Stimulated activated CD4-positive, alpha-beta T cell treated with anti-CD3 and anti-CD28 coated beads, Interleukin-12 subunit alpha, Interleukin-12 subunit beta, amount 100 ng/mL, for 4 hours (primary cell): ENCODE measurements around the gene PIN1.
A peak's percentile ranks its signal among the peaks of the same experiment; 100 is the strongest.
"Not testable (repeated sequence)": the region's sequence is repeated elsewhere in the genome, so short reads cannot be mapped to it uniquely, and the experiment has no call there.

Source experiments
- DNase-seq: peaks from one replicate; pipeline ENCODE4 v3.0.0-alpha.2; 2020

Gene PIN1

DNA sequence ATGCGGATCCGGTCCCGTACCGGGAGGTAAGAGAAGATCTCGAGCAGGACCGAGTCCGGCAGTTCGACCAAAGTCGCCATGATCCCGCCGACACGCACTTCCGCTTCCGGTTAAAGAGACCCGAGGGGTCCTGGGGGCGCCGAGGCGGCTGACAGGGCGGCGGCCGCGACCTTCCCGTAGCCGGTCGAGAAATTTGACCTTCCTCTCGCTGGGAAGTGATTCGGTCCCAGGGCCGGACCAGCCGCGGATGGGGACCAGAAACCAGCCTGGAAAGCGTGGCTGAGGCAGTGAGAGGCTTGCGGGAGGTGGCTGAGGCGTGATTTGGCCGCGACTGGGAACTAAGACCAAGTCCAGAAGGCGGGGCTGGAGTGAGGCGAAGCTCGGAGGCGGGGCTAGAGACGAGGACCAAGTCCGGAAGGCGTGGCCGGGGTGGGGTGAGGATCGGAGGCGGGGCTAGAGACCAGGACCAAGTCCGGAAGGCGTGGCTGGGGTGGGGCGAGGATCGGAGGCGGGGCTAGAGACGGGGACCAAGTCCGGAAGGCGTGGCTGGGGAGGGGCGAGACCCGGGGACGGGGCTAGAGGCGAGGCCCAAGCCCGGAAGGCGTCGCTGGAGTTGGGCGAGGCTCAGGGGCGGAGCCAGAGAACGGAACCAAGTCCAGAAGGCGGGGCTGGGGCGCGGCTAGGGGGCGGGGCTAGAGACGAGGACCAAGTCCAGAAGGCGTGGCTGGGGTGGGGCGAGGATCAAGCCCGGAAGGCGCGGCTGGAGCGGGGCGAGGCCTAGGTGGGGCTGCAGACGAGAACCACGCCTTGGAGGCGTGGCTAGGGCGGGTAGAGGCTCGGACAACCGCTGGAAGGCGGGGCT, 16.2 kb upstream of the PIN1 start, which contains the start of gene FBXL12:
FBXL12 (minus strand) TSS at position 346 of the 862 bp plus-strand sequence; CDS start at position 80, 266 bp downstream.
- DNase-seq, result peak; percentile 100

GRCh38 chr19:9819596-9819909, 15.6 kb upstream of the PIN1 start:
- DNase-seq, result no peak

- DNase-seq, result not testable (repeated sequence)
These were observed 15.1 kb upstream of the PIN1 start for GRCh38 chr19:9820034-9820433.

- no peak for DNase-seq
These were observed 11.3 kb upstream of the PIN1 start for GRCh38 chr19:9823816-9824215.

GRCh38 chr19:9827289-9828238, 7.6 kb upstream of the PIN1 start, which contains the start of gene UBL5:
Gene UBL5 (plus strand): TSS chr19:9827918. CDS start chr19:9828338, 420 bp downstream.
- DNase-seq, result peak; percentile 80

DNA sequence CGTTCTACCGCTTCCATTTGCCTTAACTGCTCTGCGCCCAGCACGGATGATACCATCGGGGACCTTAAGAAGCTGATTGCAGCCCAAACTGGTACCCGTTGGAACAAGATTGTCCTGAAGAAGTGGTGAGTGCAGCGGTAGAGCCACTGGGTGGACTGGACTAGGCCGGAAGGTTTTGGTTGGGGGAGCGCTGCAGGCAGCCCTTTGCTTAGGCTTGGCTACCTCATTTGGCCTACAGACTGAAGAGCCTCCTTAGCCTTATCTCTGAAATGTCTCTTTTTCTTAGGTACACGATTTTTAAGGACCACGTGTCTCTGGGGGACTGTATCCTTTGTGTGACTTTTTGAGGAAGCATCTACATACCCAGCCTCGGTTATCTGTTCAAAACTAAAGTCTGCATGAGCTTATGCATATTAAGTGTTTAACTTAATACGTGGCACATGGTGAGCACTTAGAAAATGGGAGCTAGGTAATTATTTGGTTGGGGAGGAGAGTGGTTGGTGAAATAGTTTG, 6.5 kb upstream of the PIN1 start:
- DNase-seq, result no peak

- DNase-seq, result no peak
These were observed 802 bp upstream of the PIN1 start for GRCh38 chr19:9834307-9834725.

GRCh38 chr19:9835507-9835949, 410 bp downstream of the PIN1 start:
- DNase-seq, result no peak

DNA sequence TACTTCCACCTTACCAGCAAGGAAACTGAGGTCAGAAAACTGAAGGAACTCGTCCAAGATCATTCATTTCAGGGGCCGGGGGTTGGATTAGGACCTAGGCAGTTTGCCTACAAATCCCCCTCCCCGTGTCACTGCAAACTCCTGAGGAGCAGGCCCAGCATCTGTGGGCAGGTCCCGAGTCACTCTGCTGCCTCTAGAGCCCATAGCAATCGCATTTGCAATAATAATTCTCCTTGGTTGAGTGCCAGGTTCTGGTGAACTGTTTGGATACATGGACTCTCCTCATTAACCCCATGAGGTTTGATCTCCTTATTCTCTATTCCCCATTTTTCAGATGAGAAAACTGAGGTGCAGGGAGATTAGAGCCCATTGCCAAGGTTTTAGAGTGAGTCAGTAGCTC, 903 bp downstream of the PIN1 start:
- DNase-seq, result no peak

DNA sequence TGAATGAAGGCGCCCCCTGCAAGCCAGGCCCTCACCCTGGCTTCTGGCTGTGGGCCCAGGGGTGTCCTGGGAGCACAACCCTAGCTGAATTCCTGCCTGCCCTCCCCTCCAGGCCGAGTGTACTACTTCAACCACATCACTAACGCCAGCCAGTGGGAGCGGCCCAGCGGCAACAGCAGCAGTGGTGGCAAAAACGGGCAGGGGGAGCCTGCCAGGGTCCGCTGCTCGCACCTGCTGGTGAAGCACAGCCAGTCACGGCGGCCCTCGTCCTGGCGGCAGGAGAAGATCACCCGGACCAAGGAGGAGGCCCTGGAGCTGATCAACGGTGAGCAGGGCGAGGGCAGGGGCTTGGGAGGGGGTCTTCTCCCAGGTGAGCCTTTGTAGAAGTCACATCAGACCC, 3.2 kb downstream of the PIN1 start:
- DNase-seq, result no peak

DNA sequence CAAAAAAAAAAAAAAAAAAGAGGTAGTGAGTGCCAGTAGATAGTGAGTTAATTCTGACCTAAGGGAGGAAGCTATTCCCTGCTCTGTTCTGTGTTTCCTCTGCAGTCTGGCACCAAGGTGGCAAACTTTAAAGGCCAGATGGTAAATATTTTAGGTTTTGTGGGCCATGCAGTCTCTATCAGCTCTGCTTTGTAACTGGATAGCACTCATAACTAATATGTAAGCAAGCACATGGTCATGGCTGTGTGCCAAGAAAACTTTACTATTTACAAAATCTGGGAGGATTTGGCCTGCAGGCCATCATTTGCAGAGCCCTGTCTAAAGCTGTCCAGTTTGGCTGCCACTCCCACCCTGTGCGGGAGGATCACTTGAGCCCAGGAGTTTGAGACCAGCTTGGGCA, 4.3 kb downstream of the PIN1 start:
- DNase-seq, result no peak

- DNase-seq, result no peak
These were observed 7.9 kb downstream of the PIN1 start for GRCh38 chr19:9842834-9843625.

GRCh38 chr19:9843626-9844273, 8.6 kb downstream of the PIN1 start:
- DNase-seq, result not testable (repeated sequence)

GRCh38 chr19:9847087-9847671, 12.1 kb downstream of the PIN1 start:
- peak; percentile 46 for DNase-seq

DNA sequence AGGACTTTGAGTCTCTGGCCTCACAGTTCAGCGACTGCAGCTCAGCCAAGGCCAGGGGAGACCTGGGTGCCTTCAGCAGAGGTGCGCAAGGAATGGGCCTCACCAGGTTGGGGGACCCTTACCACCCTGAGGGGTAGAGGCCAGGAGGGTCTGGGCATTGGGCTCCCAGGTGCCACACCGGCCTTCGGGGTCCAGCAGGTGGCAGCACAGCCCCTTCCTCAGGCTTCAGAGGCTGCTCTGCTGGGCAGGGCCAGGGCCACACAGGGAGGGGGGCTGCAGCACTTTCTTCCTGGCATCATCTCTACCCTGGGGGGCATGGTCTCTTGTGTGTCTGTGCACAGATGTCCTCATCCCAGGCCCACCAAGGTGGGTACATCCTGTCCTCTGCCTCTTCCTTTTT, 12.9 kb downstream of the PIN1 start:
- peak; percentile 28 for DNase-seq

- no peak for DNase-seq
These were observed 13.6 kb downstream of the PIN1 start for GRCh38 chr19:9848762-9849161.

GRCh38 chr19:9849791-9850190, 14.7 kb downstream of the PIN1 start:
- no peak for DNase-seq

GRCh38 chr19:9850235-9850959, 15.3 kb downstream of the PIN1 start:
- no peak for DNase-seq

DNA sequence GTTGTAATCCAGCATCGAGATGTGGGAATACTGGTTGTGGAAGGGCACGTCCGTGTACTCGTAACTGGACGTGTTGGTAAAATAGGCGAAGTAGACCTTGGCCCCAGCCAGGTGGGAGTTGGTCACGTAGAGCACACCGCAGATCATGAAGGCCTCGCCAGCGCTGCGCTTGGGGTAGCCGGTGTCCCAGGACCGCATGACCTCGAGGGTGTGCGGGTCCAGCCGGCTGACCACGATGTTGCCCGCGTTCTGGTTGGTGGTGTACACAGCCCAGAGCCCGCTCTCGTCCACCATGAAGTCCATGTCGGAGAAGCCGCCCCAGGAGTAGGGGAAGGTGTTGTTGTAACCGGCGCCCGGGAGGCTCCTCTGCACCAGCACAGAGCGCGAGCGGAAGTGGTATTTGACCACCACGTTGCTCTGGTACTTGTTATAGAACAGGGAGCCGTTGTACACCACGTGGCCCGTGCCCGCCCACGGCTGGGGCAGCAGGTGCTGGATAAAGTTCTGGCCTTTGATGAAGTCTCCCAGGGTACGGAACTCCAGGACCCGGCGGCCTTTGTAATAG, 19.2 kb downstream of the PIN1 start:
- no peak for DNase-seq

DNA sequence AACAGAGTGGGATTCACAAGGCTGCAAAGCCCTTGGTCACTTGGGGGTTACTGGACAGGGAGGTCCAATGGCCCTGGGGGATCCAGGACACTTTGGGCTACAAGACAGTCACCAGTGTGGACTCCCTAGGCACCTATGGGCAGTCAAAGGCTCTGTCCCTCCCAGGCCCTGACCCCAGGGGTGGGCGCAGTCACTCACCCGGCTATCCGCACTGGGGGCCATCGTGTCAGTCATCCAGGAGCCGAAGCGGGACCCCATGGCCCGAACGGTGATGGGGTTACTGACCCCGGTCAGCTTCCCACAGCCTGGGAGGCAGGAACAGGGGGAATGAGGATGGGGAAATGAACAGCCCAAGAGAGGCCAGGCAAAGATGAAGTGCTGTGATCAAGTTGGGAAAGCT, 21.5 kb downstream of the PIN1 start:
- DNase-seq, result no peak
